Measurements from ENCODE around the gene SH3BP2. TPM values are rescaled to one million over a fixed set of nuclear protein-coding genes. Genes with fewer than 3 reads are reported as not detected.
A peak's percentile ranks its signal among the peaks of the same experiment; 100 is the strongest.

SH3BP2 gene
- total and polyA plus RNA-seq, 7 donors, result 18.4 to 82.4 (median 29.9) TPM

DNA sequence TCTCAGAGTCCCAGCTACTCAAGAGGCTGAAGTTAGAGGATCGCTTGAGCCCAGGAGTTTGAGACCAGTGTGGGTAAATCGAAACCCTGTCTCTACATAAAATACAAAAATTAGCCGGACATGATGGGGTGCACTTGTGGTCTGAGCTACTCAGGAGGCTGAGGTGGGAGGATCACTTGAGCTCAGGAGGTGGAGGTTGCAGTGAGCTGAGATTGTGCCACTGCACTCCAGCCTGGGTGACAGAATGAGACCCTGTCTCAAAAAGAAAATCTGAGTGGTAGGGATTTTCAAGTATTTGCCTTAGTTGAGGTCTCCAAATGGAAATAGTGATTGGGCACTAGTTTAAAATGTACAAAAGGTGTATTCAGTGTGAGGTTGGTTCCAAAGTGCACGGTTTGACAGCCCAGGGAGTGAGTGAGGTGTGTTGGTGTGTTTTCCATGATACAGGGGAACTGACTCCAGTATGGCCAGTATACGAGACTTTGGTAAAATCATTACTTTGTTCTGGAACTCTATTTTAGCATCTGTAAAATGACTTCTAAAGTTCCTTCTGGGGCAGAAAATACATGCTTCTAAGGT, 64.6 kb downstream of the SH3BP2 start:
- WGBS, 2 donors, result 73 to 88% methylated on average over 5 of the region's 5 CpGs
- TF ChIP-seq, protein P1, sequence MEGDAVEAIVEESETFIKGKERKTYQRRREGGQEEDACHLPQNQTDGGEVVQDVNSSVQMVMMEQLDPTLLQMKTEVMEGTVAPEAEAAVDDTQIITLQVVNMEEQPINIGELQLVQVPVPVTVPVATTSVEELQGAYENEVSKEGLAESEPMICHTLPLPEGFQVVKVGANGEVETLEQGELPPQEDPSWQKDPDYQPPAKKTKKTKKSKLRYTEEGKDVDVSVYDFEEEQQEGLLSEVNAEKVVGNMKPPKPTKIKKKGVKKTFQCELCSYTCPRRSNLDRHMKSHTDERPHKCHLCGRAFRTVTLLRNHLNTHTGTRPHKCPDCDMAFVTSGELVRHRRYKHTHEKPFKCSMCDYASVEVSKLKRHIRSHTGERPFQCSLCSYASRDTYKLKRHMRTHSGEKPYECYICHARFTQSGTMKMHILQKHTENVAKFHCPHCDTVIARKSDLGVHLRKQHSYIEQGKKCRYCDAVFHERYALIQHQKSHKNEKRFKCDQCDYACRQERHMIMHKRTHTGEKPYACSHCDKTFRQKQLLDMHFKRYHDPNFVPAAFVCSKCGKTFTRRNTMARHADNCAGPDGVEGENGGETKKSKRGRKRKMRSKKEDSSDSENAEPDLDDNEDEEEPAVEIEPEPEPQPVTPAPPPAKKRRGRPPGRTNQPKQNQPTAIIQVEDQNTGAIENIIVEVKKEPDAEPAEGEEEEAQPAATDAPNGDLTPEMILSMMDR (IDR thresholded peaks at IDR 0.05), result no peak
- TF ChIP-seq EP300 (IDR thresholded peaks at IDR 0.05) (no peak), POLR2A (IDR thresholded peaks at IDR 0.05) (no peak), POLR2AphosphoS5 (IDR thresholded peaks at IDR 0.05) (no peak)
- Histone ChIP-seq H3K9me3 (no peaks in the 10 kb centered on the region), H3K36me3 (peaks cover 0 to 16% (median 7%) of the 10 kb centered on the region in 4 donors), H3K4me3 (no peak overlapping the region), H3K4me1 (peaks cover 0 to 85% (median 79%) of the 10 kb centered on the region in 4 donors), H3K27me3 (no peaks in the 10 kb centered on the region), H3K27ac (peak overlapping the region in 1 of 4 donors; percentile 8)
- intact Hi-C loops (cut with DNase I), result no loop called here
- no peak for DNase-seq

DNA sequence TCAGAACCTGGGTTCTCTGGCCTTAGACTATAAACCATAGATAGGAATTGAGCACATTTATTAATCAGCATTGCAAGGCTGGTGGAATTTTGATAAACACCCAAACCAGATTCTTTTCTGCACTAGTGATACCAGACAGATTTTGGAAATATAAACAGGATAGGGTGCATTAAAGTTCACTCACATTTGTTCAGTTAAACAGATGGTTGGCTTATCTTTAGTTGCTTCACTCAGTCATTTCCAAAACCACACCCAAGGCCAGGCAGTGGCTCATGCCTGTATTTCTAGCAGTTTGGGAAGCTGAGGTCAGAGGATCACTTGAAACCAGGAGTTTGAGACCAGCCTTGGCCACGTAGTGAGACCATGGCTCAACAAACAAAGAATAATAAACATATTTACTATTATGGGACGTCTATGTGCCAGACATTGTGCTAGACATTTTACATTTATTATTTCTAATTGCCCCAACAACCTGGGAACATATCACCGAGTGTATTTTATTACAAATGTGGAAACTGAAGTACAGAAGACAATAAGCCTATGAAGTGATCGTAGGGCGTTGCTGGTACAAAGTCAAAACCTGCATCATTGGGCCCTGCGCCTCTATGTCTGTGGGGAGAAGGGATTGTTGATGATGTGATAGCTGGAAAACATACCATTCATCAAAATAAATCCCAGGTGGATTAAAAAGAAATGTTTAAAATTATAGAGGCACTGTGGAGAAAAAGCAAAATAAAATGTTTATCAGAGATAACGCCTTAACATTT, 65.7 kb downstream of the SH3BP2 start:
- no peak for DNase-seq
- Histone ChIP-seq H3K27ac (peak overlapping the region; percentile 8 to 58 (median 40)), H3K27me3 (no peaks in the 10 kb centered on the region), H3K4me3 (no peak overlapping the region), H3K36me3 (peaks cover 0 to 13% (median 5%) of the 10 kb centered on the region in 4 donors), H3K4me1 (peaks cover 0 to 85% (median 79%) of the 10 kb centered on the region in 4 donors), H3K9me3 (no peaks in the 10 kb centered on the region)
- TF ChIP-seq POLR2AphosphoS5 (IDR thresholded peaks at IDR 0.05), result peak in 1 of 4 donors; percentile 24
- TF ChIP-seq EP300 (IDR thresholded peaks at IDR 0.05), result no peak
- 20 to 65% methylated on average over 7 of the region's 7 CpGs for WGBS, 2 donors
- intact Hi-C loops (cut with DNase I), result no loop called here

DNA sequence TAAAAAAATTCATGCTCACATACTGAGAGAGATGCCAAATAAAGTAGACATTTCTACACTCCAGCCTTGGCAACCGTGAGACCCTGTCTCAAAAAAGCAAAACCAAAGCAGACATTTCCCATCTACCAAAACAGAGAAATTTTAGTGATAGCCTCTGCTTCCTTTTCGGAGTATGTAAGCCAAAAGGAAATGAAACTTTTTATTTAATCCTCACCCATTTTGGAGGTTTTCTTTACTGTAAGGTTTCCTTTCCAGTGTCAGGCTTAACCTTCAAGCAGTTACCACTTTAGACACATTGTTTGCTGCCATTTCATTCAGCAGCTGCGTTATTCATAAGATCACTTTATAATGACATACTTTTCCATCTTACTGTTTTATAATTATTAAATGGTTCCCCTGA, 66.6 kb downstream of the SH3BP2 start:
- H3K27ac ChIP-seq, result peak overlapping the region in 2 of 4 donors; percentile 58 to 62
- H3K36me3 ChIP-seq, result peaks cover 0 to 5% (median 0%) of the 10 kb centered on the region in 4 donors
- H3K9me3 ChIP-seq, result no peaks in the 10 kb centered on the region
- no peak overlapping the region for H3K4me3 ChIP-seq
- 47 to 64% methylated on average over 3 of the region's 3 CpGs for WGBS, 2 donors
- H3K27me3 ChIP-seq, result no peaks in the 10 kb centered on the region
- no peak for DNase-seq
- TF ChIP-seq, protein P1 (IDR thresholded peaks at IDR 0.05), result no peak
- TF ChIP-seq EP300 (IDR thresholded peaks at IDR 0.05) (no peak), POLR2AphosphoS5 (IDR thresholded peaks at IDR 0.05) (no peak), POLR2A (IDR thresholded peaks at IDR 0.05) (no peak)
- peaks cover 0 to 89% (median 84%) of the 10 kb centered on the region in 4 donors for H3K4me1 ChIP-seq
- intact Hi-C loops (cut with DNase I), result no loop called here

DNA sequence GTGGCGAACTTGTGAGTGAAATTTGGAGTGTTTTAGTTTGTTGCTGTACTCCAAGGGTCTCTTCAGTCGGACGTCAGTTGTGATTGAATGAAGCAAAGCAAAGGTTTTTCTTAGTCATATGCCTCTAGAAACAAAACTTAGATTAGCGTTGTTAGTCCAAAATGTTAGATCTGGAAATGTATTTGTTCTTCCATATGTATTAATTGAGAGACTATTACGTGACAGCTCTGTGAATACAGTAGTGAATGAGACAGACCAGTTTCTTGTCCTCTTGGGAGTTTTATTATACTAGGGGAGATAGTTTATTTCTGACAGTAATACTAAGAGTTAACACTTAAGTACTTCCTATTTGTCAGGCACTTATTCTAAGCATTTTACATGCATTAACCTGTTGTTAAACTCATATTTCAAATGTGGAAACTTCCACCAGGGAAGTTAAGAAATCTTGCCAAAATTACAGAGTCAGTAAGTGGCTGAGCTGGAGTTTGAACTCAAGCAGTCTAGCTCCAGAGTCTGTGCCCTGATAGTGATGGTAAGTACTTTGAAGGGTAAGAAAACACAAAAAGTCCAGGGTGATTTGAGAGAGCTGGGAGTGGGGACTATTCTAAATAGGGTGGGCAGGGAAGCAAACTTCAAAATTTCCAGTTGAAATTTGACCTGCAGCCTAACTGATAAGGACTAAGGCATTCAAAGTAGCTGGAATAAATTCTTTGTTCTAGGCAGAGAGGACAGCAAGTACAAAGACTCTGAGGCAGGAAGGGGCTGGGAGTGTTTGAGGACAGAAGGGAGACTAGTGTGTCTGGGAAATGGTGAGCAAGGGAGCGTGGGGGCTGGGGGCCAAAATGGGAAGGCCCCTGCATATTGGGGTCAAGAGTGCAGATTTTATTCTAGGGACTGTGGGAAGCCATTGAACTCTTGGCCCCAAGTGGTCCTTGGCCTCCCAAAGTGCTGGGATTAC, 67.8 kb downstream of the SH3BP2 start:
- peaks cover 0 to 90% (median 82%) of the 10 kb centered on the region in 4 donors for H3K4me1 ChIP-seq
- no peaks in the 10 kb centered on the region for H3K9me3 ChIP-seq
- no peaks in the 10 kb centered on the region for H3K27me3 ChIP-seq
- no peaks in the 10 kb centered on the region for H3K36me3 ChIP-seq
- DNase-seq, result no peak
- TF ChIP-seq POLR2A (IDR thresholded peaks at IDR 0.05), result no peak
- TF ChIP-seq, protein P1 (IDR thresholded peaks at IDR 0.05), result no peak
- TF ChIP-seq POLR2AphosphoS5 (IDR thresholded peaks at IDR 0.05), result peak in 1 of 4 donors; percentile 15
- no peak for TF ChIP-seq EP300 (IDR thresholded peaks at IDR 0.05)
- 70 to 77% methylated on average over 6 of the region's 6 CpGs for WGBS, 2 donors
- intact Hi-C loops (cut with DNase I), result no loop called here
- no peak overlapping the region for H3K4me3 ChIP-seq
- H3K27ac ChIP-seq, result peak overlapping the region; percentile 15 to 62 (median 56)

Measured in sigmoid colon (tissue), 7 donors.